ENCODE results near the gene MAST4.
"Not testable (repeated sequence)": the region's sequence is repeated elsewhere in the genome, so short reads cannot be mapped to it uniquely, and the experiment has no call there.

The MAST4 gene

GRCh38 chr5:66747607-66748006 is 151.4 kb downstream of the MAST4 start:
- H3K36me3 ChIP-seq: no peaks in the 10 kb centered on the region
- H3K27me3 ChIP-seq: no peaks in the 10 kb centered on the region

GRCh38 chr5:66752668-66753067 is 156.5 kb downstream of the MAST4 start:
- not testable (repeated sequence) for H3K9ac ChIP-seq; H3K4me2 ChIP-seq; H3K27me3 ChIP-seq; H3K4me3 ChIP-seq; H3K9me3 ChIP-seq (replicated peaks in 1 of 11); H4K20me1 ChIP-seq; H3K36me3 ChIP-seq; H3K27ac ChIP-seq
- H3K4me1 ChIP-seq: peaks cover 4 to 14% (median 8%) of the 10 kb centered on the region in 10 experiments

More at GRCh38 chr5:66747607-66748006, 151.4 kb downstream of the MAST4 start:
- H4K20me1 ChIP-seq: no peaks in the 10 kb centered on the region
- peak overlapping the region; percentile 28 to 81 (median 69) for H3K4me2 ChIP-seq
- H3K9ac ChIP-seq: no peak overlapping the region
- no peak overlapping the region for H3K4me3 ChIP-seq
- H3K27ac ChIP-seq: no peak overlapping the region
- no peak for TF ChIP-seq Cebpa-rat (IDR thresholded peaks at IDR 0.05)
- H3K4me1 ChIP-seq: peaks cover 23 to 33% (median 31%) of the 10 kb centered on the region in 10 experiments
- H3K9me3 ChIP-seq (replicated peaks in 1 of 11): peaks cover 13 to 27% (median 22%) of the 10 kb centered on the region in 11 experiments; a peak in 20 of 22 replicates

- Histone ChIP-seq H3K9ac (no peak overlapping the region), H3K36me3 (no peaks in the 10 kb centered on the region), H4K20me1 (no peaks in the 10 kb centered on the region), H3K4me3 (no peak overlapping the region), H3K4me1 (peaks cover 13 to 37% (median 32%) of the 10 kb centered on the region in 10 experiments; a peak in 19 of 20 replicates), H3K4me2 (peak overlapping the region in 8 of 11 experiments; percentile 2 to 81 (median 50); a peak in 8 of 22 replicates), H3K27ac (no peak overlapping the region), H3K9me3 (replicated peaks in 1 of 11) (no peaks in the 10 kb centered on the region), H3K27me3 (no peaks in the 10 kb centered on the region)
- no peak for TF ChIP-seq Cebpa-rat (IDR thresholded peaks at IDR 0.05)
Measured at GRCh38 chr5:66757219-66757833, 161.1 kb downstream of the MAST4 start.

- H3K9ac ChIP-seq: no peak overlapping the region
- no peaks in the 10 kb centered on the region for H4K20me1 ChIP-seq
- no peak for TF ChIP-seq Cebpa-rat (IDR thresholded peaks at IDR 0.05)
- H3K4me1 ChIP-seq: peaks cover 13 to 37% (median 32%) of the 10 kb centered on the region in 10 experiments; a peak in 19 of 20 replicates
- peak overlapping the region in 1 of 11 experiments; percentile 25; a peak in 1 of 22 replicates for H3K27ac ChIP-seq
- H3K4me3 ChIP-seq: no peak overlapping the region
- H3K36me3 ChIP-seq: no peaks in the 10 kb centered on the region
- no peaks in the 10 kb centered on the region for H3K9me3 ChIP-seq (replicated peaks in 1 of 11)
- H3K27me3 ChIP-seq: no peaks in the 10 kb centered on the region
- H3K4me2 ChIP-seq: peak overlapping the region in 8 of 11 experiments; percentile 2 to 81 (median 50); a peak in 10 of 22 replicates
Measured at GRCh38 chr5:66757834-66758371, 161.7 kb downstream of the MAST4 start.

- no peak overlapping the region for H3K27ac ChIP-seq
- no peaks in the 10 kb centered on the region for H3K9me3 ChIP-seq (replicated peaks in 1 of 11)
- no peaks in the 10 kb centered on the region for H3K36me3 ChIP-seq
- H3K27me3 ChIP-seq: no peaks in the 10 kb centered on the region
- H3K4me2 ChIP-seq: no peak overlapping the region
- TF ChIP-seq Cebpa-rat (IDR thresholded peaks at IDR 0.05): no peak
- H4K20me1 ChIP-seq: no peaks in the 10 kb centered on the region
- H3K4me3 ChIP-seq: no peak overlapping the region
- no peak overlapping the region for H3K9ac ChIP-seq
- H3K4me1 ChIP-seq: peaks cover 0 to 9% (median 6%) of the 10 kb centered on the region in 10 experiments; a peak in 8 of 20 replicates
Measured at GRCh38 chr5:66769030-66769733, 173.0 kb downstream of the MAST4 start.

- H3K27me3 ChIP-seq: no peaks in the 10 kb centered on the region
- no peaks in the 10 kb centered on the region for H3K9me3 ChIP-seq (replicated peaks in 1 of 11)
- H4K20me1 ChIP-seq: no peaks in the 10 kb centered on the region
- H3K9ac ChIP-seq: no peak overlapping the region
- no peak overlapping the region for H3K4me3 ChIP-seq
- no peak for TF ChIP-seq Cebpa-rat (IDR thresholded peaks at IDR 0.05)
- peaks cover 0 to 9% (median 6%) of the 10 kb centered on the region in 10 experiments; a peak in 8 of 20 replicates for H3K4me1 ChIP-seq
- H3K27ac ChIP-seq: no peak overlapping the region
- H3K4me2 ChIP-seq: peak overlapping the region in 3 of 11 experiments; percentile 16 to 31 (median 18); a peak in 2 of 22 replicates
- H3K36me3 ChIP-seq: no peaks in the 10 kb centered on the region
Measured at GRCh38 chr5:66769839-66770617, 173.8 kb downstream of the MAST4 start.

DNA sequence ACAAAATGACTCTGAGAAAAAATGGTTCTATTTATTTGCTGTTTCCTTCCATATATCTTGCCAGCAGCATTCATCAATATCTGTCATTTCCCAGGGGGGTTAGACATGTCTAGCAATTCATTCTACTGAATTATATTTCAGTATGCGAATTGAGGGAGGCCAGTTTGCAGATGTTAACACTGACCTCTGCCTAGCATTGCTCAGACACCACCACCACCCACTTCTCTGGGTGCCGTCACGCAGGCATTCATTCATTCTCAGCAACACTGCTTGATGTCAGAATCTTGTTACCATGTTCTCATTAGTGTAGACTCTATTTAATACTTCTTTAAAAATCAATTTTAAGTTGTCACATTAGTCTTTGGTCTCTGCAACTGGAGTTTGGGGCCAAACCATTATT is 181.7 kb downstream of the MAST4 start:
- H3K27ac ChIP-seq: no peak overlapping the region
- H4K20me1 ChIP-seq: no peaks in the 10 kb centered on the region
- TF ChIP-seq Cebpa-rat (IDR thresholded peaks at IDR 0.05): no peak

DNA sequence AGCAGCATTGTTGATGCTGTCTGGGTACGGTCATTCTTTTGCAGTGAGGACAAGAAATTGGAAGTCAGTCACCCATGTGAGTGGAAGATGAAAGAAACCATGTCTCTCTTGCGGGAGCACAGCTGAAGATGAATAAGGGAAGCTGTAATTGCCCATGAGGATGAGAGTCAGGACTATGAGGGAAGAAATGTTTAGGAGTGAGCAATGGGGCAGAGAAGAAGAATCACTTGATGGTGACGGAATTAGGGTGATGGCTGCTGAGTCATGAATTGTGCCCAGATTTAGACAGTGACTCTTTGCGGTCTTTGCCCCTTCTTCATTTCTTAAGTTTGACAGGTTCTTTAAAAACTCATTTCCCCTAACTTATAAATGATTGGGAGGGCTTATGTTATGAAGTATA is 183.3 kb downstream of the MAST4 start:
- H3K9me3 ChIP-seq (replicated peaks in 1 of 11): peaks cover 0 to 13% (median 4%) of the 10 kb centered on the region in 11 experiments; a peak in 9 of 22 replicates
- no peak for TF ChIP-seq Cebpa-rat (IDR thresholded peaks at IDR 0.05)
- no peak overlapping the region for H3K9ac ChIP-seq
- peaks cover 0 to 5% (median 0%) of the 10 kb centered on the region in 10 experiments; a peak in 4 of 20 replicates for H3K4me1 ChIP-seq
- H3K36me3 ChIP-seq: no peaks in the 10 kb centered on the region
- no peak overlapping the region for H3K27ac ChIP-seq
- no peak overlapping the region; a peak in 1 of 22 replicates for H3K4me2 ChIP-seq
- no peaks in the 10 kb centered on the region for H4K20me1 ChIP-seq
- H3K4me3 ChIP-seq: no peak overlapping the region
- H3K27me3 ChIP-seq: no peaks in the 10 kb centered on the region

More for the DNA sequence above, 181.7 kb downstream of the MAST4 start:
- no peaks in the 10 kb centered on the region for H3K36me3 ChIP-seq
- H3K4me3 ChIP-seq: no peak overlapping the region
- no peak overlapping the region for H3K9ac ChIP-seq
- peaks cover 0 to 5% (median 0%) of the 10 kb centered on the region in 10 experiments; a peak in 4 of 20 replicates for H3K4me1 ChIP-seq
- no peak overlapping the region for H3K4me2 ChIP-seq
- H3K27me3 ChIP-seq: no peaks in the 10 kb centered on the region
- peaks cover 0 to 13% (median 4%) of the 10 kb centered on the region in 11 experiments; a peak in 9 of 22 replicates for H3K9me3 ChIP-seq (replicated peaks in 1 of 11)

Measured in BLaER1 treated with 17β-estradiol and CSF1 and Interleukin-3, amounts not matched to agents 10 nM and 100 nM (cell line).